PFSK-1 (cell line): Measurements from ENCODE around the gene JMJD1C.

Source experiments
- FOXP2 ChIP-seq: optimal IDR thresholded peaks from 2 replicates; pipeline ENCODE3; 2011; ENCODE audit warnings: borderline replicate concordance, control low read depth, inconsistent platforms; ENCODE audit not compliant: insufficient read depth; ENCODE audit errors: extremely low read length, extremely low read depth
- POLR2AphosphoS5 ChIP-seq: IDR thresholded peaks from 2 replicates; pipeline ENCODE4 v1.6.1; 2012; ENCODE audit warnings: low read depth, mild to moderate bottlenecking, control low read depth, low read length, moderate library complexity
- TAF1 ChIP-seq: IDR thresholded peaks from 2 replicates; pipeline ENCODE4 v1.6.1; 2012; ENCODE audit warnings: low read length, control low read depth, borderline replicate concordance; ENCODE audit not compliant: insufficient read depth
- TF ChIP-seq, protein P1 (sequence below), 2 experiments: IDR thresholded peaks; 2 replicates each; pipeline versions ENCODE4 v1.6.1 to v1.8.0; 2011 to 2012; ENCODE audit warnings: low read depth in 2 of 2, low read length in 2 of 2, control low read depth in 1 of 2, inconsistent platforms in 1 of 2, mild to moderate bottlenecking in 1 of 2, moderate library complexity in 1 of 2; ENCODE audit not compliant: insufficient read depth in 1 of 2

DNA sequence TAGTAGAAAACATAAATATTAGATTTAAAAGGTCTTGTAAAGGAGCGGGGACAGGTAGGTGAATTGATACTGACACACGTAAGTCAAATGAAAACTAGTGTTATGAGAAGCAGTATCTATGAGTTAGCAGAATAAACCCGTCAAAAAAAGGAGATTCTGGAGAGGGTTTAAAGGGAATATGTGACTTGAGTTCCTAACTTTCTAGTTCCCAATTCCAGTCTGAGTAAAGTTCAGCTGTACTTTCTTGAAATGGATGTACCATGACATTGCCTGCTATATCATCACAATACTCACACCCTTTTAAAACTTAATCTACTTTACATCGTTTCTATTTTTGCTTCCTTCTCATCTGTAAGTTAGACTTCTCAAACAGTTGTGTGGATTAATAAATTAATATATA is 210.5 kb downstream of the JMJD1C start:
- TF ChIP-seq, protein P1, sequence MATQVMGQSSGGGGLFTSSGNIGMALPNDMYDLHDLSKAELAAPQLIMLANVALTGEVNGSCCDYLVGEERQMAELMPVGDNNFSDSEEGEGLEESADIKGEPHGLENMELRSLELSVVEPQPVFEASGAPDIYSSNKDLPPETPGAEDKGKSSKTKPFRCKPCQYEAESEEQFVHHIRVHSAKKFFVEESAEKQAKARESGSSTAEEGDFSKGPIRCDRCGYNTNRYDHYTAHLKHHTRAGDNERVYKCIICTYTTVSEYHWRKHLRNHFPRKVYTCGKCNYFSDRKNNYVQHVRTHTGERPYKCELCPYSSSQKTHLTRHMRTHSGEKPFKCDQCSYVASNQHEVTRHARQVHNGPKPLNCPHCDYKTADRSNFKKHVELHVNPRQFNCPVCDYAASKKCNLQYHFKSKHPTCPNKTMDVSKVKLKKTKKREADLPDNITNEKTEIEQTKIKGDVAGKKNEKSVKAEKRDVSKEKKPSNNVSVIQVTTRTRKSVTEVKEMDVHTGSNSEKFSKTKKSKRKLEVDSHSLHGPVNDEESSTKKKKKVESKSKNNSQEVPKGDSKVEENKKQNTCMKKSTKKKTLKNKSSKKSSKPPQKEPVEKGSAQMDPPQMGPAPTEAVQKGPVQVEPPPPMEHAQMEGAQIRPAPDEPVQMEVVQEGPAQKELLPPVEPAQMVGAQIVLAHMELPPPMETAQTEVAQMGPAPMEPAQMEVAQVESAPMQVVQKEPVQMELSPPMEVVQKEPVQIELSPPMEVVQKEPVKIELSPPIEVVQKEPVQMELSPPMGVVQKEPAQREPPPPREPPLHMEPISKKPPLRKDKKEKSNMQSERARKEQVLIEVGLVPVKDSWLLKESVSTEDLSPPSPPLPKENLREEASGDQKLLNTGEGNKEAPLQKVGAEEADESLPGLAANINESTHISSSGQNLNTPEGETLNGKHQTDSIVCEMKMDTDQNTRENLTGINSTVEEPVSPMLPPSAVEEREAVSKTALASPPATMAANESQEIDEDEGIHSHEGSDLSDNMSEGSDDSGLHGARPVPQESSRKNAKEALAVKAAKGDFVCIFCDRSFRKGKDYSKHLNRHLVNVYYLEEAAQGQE (IDR thresholded peaks at IDR 0.05; ENCODE audit: insufficient read depth in 1 of 2, low read depth in 2 of 2, low read length in 2 of 2): no peak
- TF ChIP-seq FOXP2 (no peak), POLR2AphosphoS5 (no peak), TAF1 (no peak)
